Cardiac septum (tissue), 1 donor: ENCODE measurements around the gene BOK. TPM values are rescaled to one million over a fixed set of nuclear protein-coding genes. Genes with fewer than 3 reads are reported as not detected.
"Not testable (repeated sequence)": the region's sequence is repeated elsewhere in the genome, so short reads cannot be mapped to it uniquely, and the experiment has no call there.

Experiments used
- DNase-seq: peaks from one replicate; pipeline ENCODE4 v3.0.0-alpha.2; 2020; ENCODE audit warnings: low spot score
- intact Hi-C: fragments of 100-400 bp; cut with DNase I; formaldehyde crosslinking; loops from one replicate; pipeline ENCODE4 v1.14.0; 2022
- long read RNA-seq: library from polyadenylated mRNA; unstranded; transcript quantifications from one replicate; pipeline ENCODE4 v2.0.0, GENCODE V29; 2021
- total RNA-seq: library from RNA; stranded (reverse); fragmentation: NEBNext Ultra II Directional; extraction: Animal tissue kit (Norgen Biotek cat#: 25700); gene quantifications from one replicate; pipeline ENCODE4 v1.2.1, GENCODE V29; 2021
- donor health status: DM: no; HTN: no; CAD: no.

Gene BOK, protein sequence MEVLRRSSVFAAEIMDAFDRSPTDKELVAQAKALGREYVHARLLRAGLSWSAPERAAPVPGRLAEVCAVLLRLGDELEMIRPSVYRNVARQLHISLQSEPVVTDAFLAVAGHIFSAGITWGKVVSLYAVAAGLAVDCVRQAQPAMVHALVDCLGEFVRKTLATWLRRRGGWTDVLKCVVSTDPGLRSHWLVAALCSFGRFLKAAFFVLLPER
- total RNA-seq = 4.5 TPM
- long read RNA-seq, transcript BOK-201 (5 exons, 2,657 nt) = major isoform, 7 of 15 reads
- long read RNA-seq, partial matches to known transcripts = 8 of 15 reads
- long read RNA-seq, other reads (novel, unspliced or antisense) = 0 of 15 reads

- no peak for DNase-seq
- intact Hi-C loops = loop anchor here (5.0 kb wide), 1 partner anchor 51 kb away; the partner anchor contains the start of gene STK25
Observed at GRCh38 chr2:241558532-241559322, at the start of gene BOK. TSS of gene BOK (plus strand) at chr2:241558745. CDS start at chr2:241559484, 739 bp downstream.

- intact Hi-C loops = loop anchor here (5.0 to 10.0 kb wide), 4 partner anchors 48 to 154 kb away; partner anchors contain the start of genes ATG4B, BOK, FARP2 and THAP4
- no peak for DNase-seq
Observed at GRCh38 chr2:241509155-241509784, 49.3 kb upstream of the BOK start.

- intact Hi-C loops = no loop called here
- DNase-seq = no peak
Observed at GRCh38 chr2:241511091-241511741, 47.3 kb upstream of the BOK start.

GRCh38 chr2:241514553-241514952 lies 44.0 kb upstream of the BOK start:
- no peak for DNase-seq
- intact Hi-C loops = no loop called here

DNA sequence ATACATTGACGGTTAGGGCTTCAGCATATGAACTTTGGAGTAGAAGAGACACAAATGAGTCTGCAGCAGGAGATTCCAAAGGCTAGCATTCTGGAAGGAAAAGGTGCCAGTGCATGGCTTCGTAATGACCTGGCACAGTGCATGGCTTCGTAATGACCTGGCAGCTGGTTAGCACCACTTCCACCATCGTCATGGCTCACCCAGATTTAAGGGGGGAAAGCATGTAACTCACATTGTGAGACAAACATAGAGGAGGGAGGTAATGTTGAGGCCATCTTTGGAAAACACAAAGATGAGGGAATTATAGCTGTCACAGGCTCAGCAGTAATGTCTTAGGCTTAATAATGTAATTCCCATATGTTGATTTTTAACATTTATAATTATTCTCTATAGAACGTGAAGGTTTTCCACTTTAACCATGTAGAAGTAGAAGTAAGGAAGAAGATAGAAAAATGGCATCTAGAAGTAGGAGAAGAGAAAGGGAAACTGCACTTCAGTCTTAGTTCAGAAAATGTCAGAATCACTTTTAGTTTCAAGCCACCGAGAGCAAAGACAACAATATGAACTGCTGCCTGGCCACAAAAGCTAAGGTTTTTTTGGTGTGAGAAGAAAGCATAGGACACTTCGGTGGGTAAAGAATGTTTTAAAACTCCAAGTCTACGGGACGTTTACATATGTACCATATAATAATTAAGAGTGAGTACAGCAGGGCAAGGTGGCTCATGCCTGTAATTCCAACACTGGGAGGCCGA lies 43.4 kb upstream of the BOK start:
- intact Hi-C loops = no loop called here
- DNase-seq = no peak

DNA sequence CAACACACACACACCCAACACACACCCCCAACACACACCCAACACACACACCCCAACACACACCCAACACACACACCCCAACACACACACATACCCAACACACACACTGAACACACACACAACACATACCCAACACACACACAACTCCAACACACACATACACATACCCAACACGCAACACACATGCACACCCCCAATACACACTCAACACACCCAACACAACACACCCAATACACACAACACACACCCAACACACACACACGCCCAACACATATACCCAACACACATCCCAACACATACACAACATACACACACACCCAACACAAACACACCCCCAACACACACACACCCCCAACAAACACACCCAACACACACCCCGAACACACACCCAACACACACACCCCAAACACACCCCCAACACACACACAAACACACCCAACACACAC lies 42.0 kb upstream of the BOK start:
- intact Hi-C loops = no loop called here
- DNase-seq = no peak

GRCh38 chr2:241517297-241517696 lies 41.2 kb upstream of the BOK start:
- DNase-seq = no peak
- intact Hi-C loops = no loop called here

DNA sequence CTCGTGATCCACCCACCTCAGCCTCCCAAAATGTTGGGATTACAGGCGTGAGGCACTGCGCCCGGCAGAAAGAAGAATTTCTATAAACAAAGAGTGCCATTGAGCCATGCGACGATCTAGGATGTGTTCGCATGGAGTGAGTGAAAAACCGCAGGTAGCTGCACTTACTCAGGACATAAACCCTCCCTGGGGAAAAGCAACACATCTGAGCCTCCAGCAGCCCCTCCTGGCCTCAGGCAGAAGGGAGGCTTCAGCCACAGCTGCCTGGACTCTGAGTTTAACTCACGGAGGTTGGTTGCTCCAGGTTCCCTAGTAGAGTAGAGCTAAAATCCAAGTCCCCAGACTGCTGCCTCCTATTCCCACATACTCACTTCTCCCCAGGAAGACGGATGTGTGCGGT lies 38.9 kb upstream of the BOK start:
- no peak for DNase-seq
- intact Hi-C loops = no loop called here

- no peak for DNase-seq
- intact Hi-C loops = no loop called here
Observed at GRCh38 chr2:241522477-241522876, 36.1 kb upstream of the BOK start.

DNA sequence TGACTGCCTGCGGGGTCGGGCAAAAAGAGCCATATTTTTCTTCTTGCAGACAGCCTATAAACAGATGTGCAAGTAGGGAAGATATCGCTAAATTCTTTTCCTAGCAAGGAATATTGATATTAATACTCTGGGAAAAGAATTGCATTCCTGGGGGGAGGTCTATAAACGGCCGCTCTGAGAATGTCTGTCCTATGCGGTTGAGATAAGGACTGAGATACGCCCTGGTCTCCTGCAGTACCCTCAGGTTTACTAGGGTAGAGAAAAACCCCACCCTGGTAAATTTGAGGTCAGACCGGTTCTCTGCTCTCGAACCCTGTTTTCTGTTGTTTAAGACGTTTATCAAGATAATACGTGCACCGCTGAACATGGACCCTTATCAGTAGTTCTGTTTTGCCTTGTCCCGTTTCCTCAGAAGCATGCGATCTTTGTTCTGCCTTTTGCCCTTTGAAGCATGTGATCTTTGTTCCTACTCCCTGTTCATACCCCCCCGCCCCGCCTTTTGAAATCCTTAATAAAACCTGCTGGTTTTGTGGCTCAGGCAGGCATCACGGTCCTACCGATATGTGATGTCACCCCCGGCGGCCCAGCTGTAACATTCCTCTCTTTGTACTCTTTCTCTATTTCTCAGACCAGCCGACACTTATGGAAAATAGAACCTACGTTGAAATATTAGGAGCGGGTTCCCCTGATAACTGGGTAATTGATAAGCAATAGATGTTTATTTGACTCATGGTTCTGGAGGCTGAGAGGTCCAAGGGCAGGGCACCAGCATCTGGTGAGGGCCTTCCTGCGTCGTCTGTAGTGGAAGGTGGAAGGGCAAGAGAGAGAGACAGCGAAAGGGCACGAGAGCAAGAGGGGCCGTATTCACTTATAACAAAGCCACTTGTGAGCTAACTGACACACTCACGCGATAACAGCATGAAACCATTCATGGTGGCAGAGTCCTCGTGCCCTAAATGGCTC lies 32.4 kb upstream of the BOK start:
- intact Hi-C loops, DNase-seq: not testable (repeated sequence)

DNA sequence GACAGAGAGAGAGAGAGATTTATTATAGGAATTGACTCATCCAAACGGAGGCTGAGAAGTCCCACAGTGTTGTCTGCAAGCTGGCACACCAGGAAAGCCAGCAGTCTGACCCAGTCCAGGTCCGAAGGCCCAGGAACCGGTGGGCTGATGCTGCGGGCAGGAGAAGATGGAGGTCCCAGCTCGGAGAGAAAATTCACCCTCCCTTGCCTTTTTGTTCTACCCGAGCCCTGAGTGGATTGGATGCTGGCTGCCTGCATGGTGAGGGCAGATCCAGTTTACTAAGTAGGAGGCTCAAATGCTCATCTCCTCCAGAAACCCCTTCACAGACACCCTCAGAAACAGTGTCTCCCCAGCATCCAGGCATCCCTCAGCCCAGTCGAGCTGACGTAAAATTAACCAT lies 28.0 kb upstream of the BOK start:
- DNase-seq = no peak
- intact Hi-C loops = no loop called here

DNA sequence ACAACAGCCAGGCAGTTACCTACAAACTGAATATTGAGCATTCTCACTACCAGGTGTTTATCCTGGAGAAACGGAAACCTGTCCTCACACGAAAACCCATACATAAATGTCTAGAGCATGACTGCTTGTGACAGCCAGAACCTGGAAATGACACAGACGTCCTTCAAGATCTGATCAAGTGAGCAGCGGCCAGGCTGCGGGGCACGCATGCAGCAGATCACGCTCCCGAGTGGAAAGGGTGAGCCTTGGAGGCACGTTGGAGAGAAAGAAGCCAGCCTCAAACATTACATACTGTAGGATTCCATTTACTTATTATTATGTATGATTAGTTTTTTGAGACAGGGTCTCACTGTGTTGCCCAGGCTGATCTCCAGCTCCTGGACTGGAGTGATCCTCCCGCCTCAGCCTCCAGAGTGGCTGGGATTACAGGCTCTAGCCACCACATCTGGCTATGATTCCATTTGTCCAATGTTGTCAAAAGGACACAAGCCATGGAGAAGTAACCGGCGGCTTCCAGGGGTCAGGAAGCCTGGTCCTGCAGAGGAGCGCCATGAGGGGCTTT lies 27.3 kb upstream of the BOK start:
- intact Hi-C loops = no loop called here

DNA sequence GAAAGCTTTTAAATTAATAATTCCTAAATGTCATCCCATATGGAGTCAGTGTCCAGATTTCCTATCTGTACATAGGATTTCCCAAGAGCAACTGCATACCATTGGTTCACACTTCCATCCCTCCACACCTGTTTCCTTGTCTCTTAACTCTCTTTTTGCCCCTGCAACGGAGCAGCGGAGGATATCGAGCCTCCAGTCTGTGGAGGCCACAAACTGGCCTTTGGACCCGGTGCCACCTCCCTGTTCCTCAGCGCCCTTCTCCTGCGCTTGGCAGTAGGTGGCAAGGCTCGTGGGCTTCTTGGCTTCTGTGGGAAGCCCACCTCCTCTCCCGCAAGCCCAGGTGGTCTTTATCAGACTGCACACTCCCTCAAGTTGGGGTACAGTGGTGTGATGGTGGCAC lies 26.4 kb upstream of the BOK start:
- intact Hi-C loops = no loop called here
- no peak for DNase-seq

More for the DNA sequence above, 27.3 kb upstream of the BOK start:
- DNase-seq = no peak

GRCh38 chr2:241532733-241533601 lies 25.6 kb upstream of the BOK start:
- intact Hi-C loops = no loop called here
- no peak for DNase-seq

- intact Hi-C loops = no loop called here
- no peak for DNase-seq
Observed at GRCh38 chr2:241534293-241534692, 24.3 kb upstream of the BOK start.

GRCh38 chr2:241534701-241535375 lies 23.7 kb upstream of the BOK start:
- DNase-seq = no peak
- intact Hi-C loops = no loop called here
